ENCODE measurements around the gene FARP1.

FARP1 gene

GRCh38 chr13:98147521-98147920 lies 4.6 kb downstream of the FARP1 start:
- no peaks in the 10 kb centered on the region for H3K36me3 Mint-ChIP-seq
- peaks cover 8% of the 10 kb centered on the region for H3K4me1 Mint-ChIP-seq
- H3K27me3 Mint-ChIP-seq: peaks cover 49% of the 10 kb centered on the region
- H3K27ac Mint-ChIP-seq: no peak overlapping the region
- no peaks in the 10 kb centered on the region for H3K9me3 Mint-ChIP-seq
- DNase-seq: no peak
- no peak overlapping the region for H3K4me3 Mint-ChIP-seq
- CTCF ChIA-PET: no interaction called here

- no peak for DNase-seq
- Mint-ChIP-seq H3K36me3 (no peaks in the 10 kb centered on the region), H3K9me3 (no peaks in the 10 kb centered on the region), H3K4me1 (no peaks in the 10 kb centered on the region), H3K27me3 (peaks cover 24% of the 10 kb centered on the region), H3K4me3 (no peak overlapping the region), H3K27ac (no peak overlapping the region)
- CTCF ChIA-PET: no interaction called here
Measured at GRCh38 chr13:98150832-98151479, 8.1 kb downstream of the FARP1 start.

- Mint-ChIP-seq H3K36me3 (no peaks in the 10 kb centered on the region), H3K4me1 (no peaks in the 10 kb centered on the region), H3K4me3 (no peak overlapping the region), H3K9me3 (no peaks in the 10 kb centered on the region), H3K27ac (no peak overlapping the region), H3K27me3 (no peaks in the 10 kb centered on the region)
- DNase-seq: no peak
- CTCF ChIA-PET: no interaction called here
Measured at GRCh38 chr13:98155475-98156109, 12.7 kb downstream of the FARP1 start.

GRCh38 chr13:98156259-98156658 lies 13.4 kb downstream of the FARP1 start:
- Mint-ChIP-seq H3K4me3 (no peak overlapping the region), H3K4me1 (no peaks in the 10 kb centered on the region), H3K27ac (no peak overlapping the region), H3K9me3 (no peaks in the 10 kb centered on the region), H3K36me3 (no peaks in the 10 kb centered on the region), H3K27me3 (no peaks in the 10 kb centered on the region)
- no peak for DNase-seq
- CTCF ChIA-PET: no interaction called here

GRCh38 chr13:98157188-98157587 lies 14.3 kb downstream of the FARP1 start:
- Mint-ChIP-seq H3K27ac (no peak overlapping the region), H3K27me3 (peaks cover 5% of the 10 kb centered on the region), H3K36me3 (no peaks in the 10 kb centered on the region), H3K9me3 (no peaks in the 10 kb centered on the region), H3K4me3 (no peak overlapping the region), H3K4me1 (no peaks in the 10 kb centered on the region)
- DNase-seq: no peak
- CTCF ChIA-PET: no interaction called here

GRCh38 chr13:98157609-98158008 lies 14.7 kb downstream of the FARP1 start:
- DNase-seq: no peak
- H3K27me3 Mint-ChIP-seq: peaks cover 5% of the 10 kb centered on the region

GRCh38 chr13:98158172-98158899 lies 15.4 kb downstream of the FARP1 start:
- Mint-ChIP-seq H3K4me3 (no peak overlapping the region), H3K27me3 (peaks cover 5% of the 10 kb centered on the region), H3K9me3 (no peaks in the 10 kb centered on the region), H3K36me3 (no peaks in the 10 kb centered on the region), H3K4me1 (no peaks in the 10 kb centered on the region), H3K27ac (no peak overlapping the region)
- CTCF ChIA-PET: no interaction called here
- no peak for DNase-seq

More at GRCh38 chr13:98157609-98158008, 14.7 kb downstream of the FARP1 start:
- no peak overlapping the region for H3K27ac Mint-ChIP-seq
- no peaks in the 10 kb centered on the region for H3K36me3 Mint-ChIP-seq
- H3K9me3 Mint-ChIP-seq: no peaks in the 10 kb centered on the region
- no peaks in the 10 kb centered on the region for H3K4me1 Mint-ChIP-seq
- CTCF ChIA-PET: no interaction called here
- no peak overlapping the region for H3K4me3 Mint-ChIP-seq

GRCh38 chr13:98162935-98163334 lies 20.0 kb downstream of the FARP1 start:
- peaks cover 5% of the 10 kb centered on the region for H3K27me3 Mint-ChIP-seq
- H3K4me1 Mint-ChIP-seq: no peaks in the 10 kb centered on the region
- H3K36me3 Mint-ChIP-seq: no peaks in the 10 kb centered on the region
- CTCF ChIA-PET: no interaction called here
- H3K27ac Mint-ChIP-seq: no peak overlapping the region
- H3K9me3 Mint-ChIP-seq: no peaks in the 10 kb centered on the region
- no peak for DNase-seq
- H3K4me3 Mint-ChIP-seq: no peak overlapping the region

GRCh38 chr13:98169331-98169730 lies 26.4 kb downstream of the FARP1 start:
- Mint-ChIP-seq H3K27me3 (peaks cover 23% of the 10 kb centered on the region), H3K9me3 (no peaks in the 10 kb centered on the region), H3K4me1 (no peaks in the 10 kb centered on the region), H3K36me3 (no peaks in the 10 kb centered on the region), H3K27ac (no peak overlapping the region), H3K4me3 (no peak overlapping the region)
- CTCF ChIA-PET: no interaction called here
- no peak for DNase-seq

- H3K27ac Mint-ChIP-seq: no peak overlapping the region
- H3K4me3 Mint-ChIP-seq: no peak overlapping the region
- peaks cover 23% of the 10 kb centered on the region for H3K27me3 Mint-ChIP-seq
- H3K4me1 Mint-ChIP-seq: no peaks in the 10 kb centered on the region
- DNase-seq: no peak
- CTCF ChIA-PET: no interaction called here
- no peaks in the 10 kb centered on the region for H3K36me3 Mint-ChIP-seq
- H3K9me3 Mint-ChIP-seq: no peaks in the 10 kb centered on the region
Measured at GRCh38 chr13:98171900-98172589, 29.2 kb downstream of the FARP1 start.

- Mint-ChIP-seq H3K36me3 (no peaks in the 10 kb centered on the region), H3K27ac (no peak overlapping the region), H3K27me3 (peaks cover 23% of the 10 kb centered on the region), H3K9me3 (peaks cover 2% of the 10 kb centered on the region), H3K4me3 (no peak overlapping the region), H3K4me1 (no peaks in the 10 kb centered on the region)
- no peak for DNase-seq
- CTCF ChIA-PET: no interaction called here
Measured at GRCh38 chr13:98172590-98173422, 29.9 kb downstream of the FARP1 start.

- H3K27me3 Mint-ChIP-seq: peaks cover 20% of the 10 kb centered on the region
- CTCF ChIA-PET: no interaction called here
- no peak for DNase-seq
- H3K27ac Mint-ChIP-seq: no peak overlapping the region
- H3K4me1 Mint-ChIP-seq: no peaks in the 10 kb centered on the region
- H3K36me3 Mint-ChIP-seq: no peaks in the 10 kb centered on the region
- H3K4me3 Mint-ChIP-seq: no peak overlapping the region
- H3K9me3 Mint-ChIP-seq: peaks cover 2% of the 10 kb centered on the region
Measured at GRCh38 chr13:98173431-98174152, 30.7 kb downstream of the FARP1 start.

GRCh38 chr13:98174307-98174706 lies 31.4 kb downstream of the FARP1 start:
- Mint-ChIP-seq H3K36me3 (no peaks in the 10 kb centered on the region), H3K27me3 (peaks cover 19% of the 10 kb centered on the region), H3K4me3 (no peak overlapping the region), H3K27ac (no peak overlapping the region), H3K9me3 (peaks cover 2% of the 10 kb centered on the region), H3K4me1 (no peaks in the 10 kb centered on the region)
- DNase-seq: no peak
- CTCF ChIA-PET: no interaction called here

Measured in activated naive CD4-positive, alpha-beta T cell treated with anti-CD3 and anti-CD28 coated beads, Interleukin-2, amount 10 ng/mL, durations not matched to agents 7 days and 5 days (primary cell).